MM.1S (cell line): ENCODE results near the gene COL27A1.

ENCODE experiments used
- DNase-seq: peaks from one replicate; pipeline ENCODE4 v3.0.0-alpha.2; 2015
- H2AFZ ChIP-seq: fragments of 300-600 bp; sonication (generic); 2 replicates; pipeline ENCODE4 v1.6.0; 2016; ENCODE audit warnings: antibody characterized with exemption, low read length
- H3F3A ChIP-seq: fragments of 300-600 bp; sonication (generic); 2 replicates; pipeline ENCODE4 v1.6.1; 2016; ENCODE audit warnings: mild to moderate bottlenecking, antibody characterized with exemption, low read length, moderate library complexity, mixed read lengths; ENCODE audit not compliant: insufficient read depth
- H3K27ac ChIP-seq: fragments of 300-600 bp; sonication (generic); 2 replicates; pipeline ENCODE4 v1.5.1; 2016; ENCODE audit warnings: mild to moderate bottlenecking, low read length
- H3K27me3 ChIP-seq: fragments of 300-600 bp; sonication (generic); replicated peaks from 2 replicates; pipeline ENCODE4 v1.6.0; 2016; ENCODE audit warnings: low read length; ENCODE audit not compliant: insufficient read depth
- H3K36me3 ChIP-seq: fragments of 300-600 bp; sonication (generic); replicated peaks from 2 replicates; pipeline ENCODE4 v1.6.1; 2016; ENCODE audit warnings: mild to moderate bottlenecking, low read length, mixed read lengths; ENCODE audit not compliant: insufficient read depth
- H3K4me1 ChIP-seq: fragments of 300-600 bp; sonication (generic); 2 replicates; pipeline ENCODE4 v1.6.1; 2016; ENCODE audit warnings: low read length, mixed read lengths
- H3K4me2 ChIP-seq: fragments of 300-600 bp; sonication (generic); 2 replicates; pipeline ENCODE4 v1.6.0; 2016; ENCODE audit warnings: low read depth, low read length
- H3K4me3 ChIP-seq: fragments of 300-600 bp; sonication (generic); 2 replicates; pipeline ENCODE4 v1.5.1; 2016; ENCODE audit warnings: low read length, mixed read lengths
- H3K79me2 ChIP-seq: fragments of 300-600 bp; sonication (generic); 2 replicates; pipeline ENCODE4 v1.6.1; 2016; ENCODE audit warnings: mixed run types, low read length, mixed read lengths
- H3K9ac ChIP-seq: fragments of 300-600 bp; sonication (generic); 2 replicates; pipeline ENCODE4 v1.6.1; 2016; ENCODE audit warnings: low read length, mixed read lengths
- H3K9me2 ChIP-seq: fragments of 300-600 bp; sonication (generic); replicated peaks from 2 replicates; pipeline ENCODE4 v1.6.1; 2016; ENCODE audit warnings: mild to moderate bottlenecking, low read length, mixed read lengths; ENCODE audit not compliant: insufficient read depth
- H3K9me3 ChIP-seq: fragments of 300-600 bp; sonication (generic); replicated peaks from 2 replicates; pipeline ENCODE4 v1.6.1; 2016; ENCODE audit warnings: mild to moderate bottlenecking, low read length, mixed read lengths; ENCODE audit not compliant: insufficient read depth
- H4K20me1 ChIP-seq: fragments of 300-600 bp; sonication (generic); 2 replicates; pipeline ENCODE4 v1.6.1; 2016; ENCODE audit warnings: mild to moderate bottlenecking, low read length, moderate library complexity, mixed read lengths; ENCODE audit not compliant: insufficient read depth
- CTCF ChIP-seq: fragments of 300-600 bp; sonication (generic); IDR thresholded peaks from 2 replicates; pipeline ENCODE4 v1.5.1; 2016; ENCODE audit warnings: antibody characterized with exemption, low read length, mixed read lengths
- EZH2 ChIP-seq: fragments of 300-600 bp; sonication (generic); optimal IDR thresholded peaks from 2 replicates; pipeline ENCODE3; 2017; ENCODE audit warnings: low read depth, mild to moderate bottlenecking, antibody characterized with exemption, low read length, mixed read lengths
- EZH2phosphoT487 ChIP-seq: fragments of 300-600 bp; sonication (generic); IDR thresholded peaks from 2 replicates; pipeline ENCODE4 v1.6.1; 2018; ENCODE audit warnings: antibody characterized with exemption, low read length

COL27A1 gene

GRCh38 chr9:114315723-114316363 lies 160.5 kb downstream of the COL27A1 start:
- no peak overlapping the region for H3K9ac ChIP-seq
- 0 out of 2 replicates have a peak, but pooled peaks cover 3% of the 10 kb centered on the region for H3K4me1 ChIP-seq
- no peak overlapping the region for H3K4me3 ChIP-seq
- no peak overlapping the region for H3K27ac ChIP-seq
- no peaks in the 10 kb centered on the region for H3K79me2 ChIP-seq
- H3F3A ChIP-seq, result no peaks in the 10 kb centered on the region
- no peaks in the 10 kb centered on the region for H3K9me3 ChIP-seq
- no peak overlapping the region for H2AFZ ChIP-seq
- DNase-seq, result no peak
- no peaks in the 10 kb centered on the region for H4K20me1 ChIP-seq
- TF ChIP-seq EZH2 (no peak), EZH2phosphoT487 (no peak), CTCF (no peak)
- no peak overlapping the region for H3K4me2 ChIP-seq
- no peaks in the 10 kb centered on the region for H3K27me3 ChIP-seq
- H3K36me3 ChIP-seq, result no peaks in the 10 kb centered on the region
- H3K9me2 ChIP-seq, result no peaks in the 10 kb centered on the region

GRCh38 chr9:114316605-114317230 lies 161.4 kb downstream of the COL27A1 start:
- H4K20me1 ChIP-seq, result no peaks in the 10 kb centered on the region
- H3K79me2 ChIP-seq, result no peaks in the 10 kb centered on the region
- H3K4me1 ChIP-seq, result 0 out of 2 replicates have a peak, but pooled peaks cover 3% of the 10 kb centered on the region
- H3K4me3 ChIP-seq, result no peak overlapping the region
- H3K9ac ChIP-seq, result no peak overlapping the region
- H3K4me2 ChIP-seq, result no peak overlapping the region
- no peaks in the 10 kb centered on the region for H3K9me3 ChIP-seq
- H3K9me2 ChIP-seq, result no peaks in the 10 kb centered on the region
- no peaks in the 10 kb centered on the region for H3F3A ChIP-seq
- H2AFZ ChIP-seq, result no peak overlapping the region
- no peaks in the 10 kb centered on the region for H3K36me3 ChIP-seq
- no peak overlapping the region for H3K27ac ChIP-seq
- no peak for DNase-seq
- H3K27me3 ChIP-seq, result no peaks in the 10 kb centered on the region
- TF ChIP-seq CTCF (no peak), EZH2 (no peak), EZH2phosphoT487 (no peak)

- H3K36me3 ChIP-seq, result no peaks in the 10 kb centered on the region
- H3K4me1 ChIP-seq, result 0 out of 2 replicates have a peak, but pooled peaks cover 3% of the 10 kb centered on the region
- no peak overlapping the region for H3K4me2 ChIP-seq
- no peaks in the 10 kb centered on the region for H4K20me1 ChIP-seq
- no peak overlapping the region for H2AFZ ChIP-seq
- H3K27ac ChIP-seq, result no peak overlapping the region
- H3K27me3 ChIP-seq, result no peaks in the 10 kb centered on the region
- H3K9me2 ChIP-seq, result no peaks in the 10 kb centered on the region
- no peak overlapping the region for H3K9ac ChIP-seq
- DNase-seq, result no peak
- no peaks in the 10 kb centered on the region for H3K79me2 ChIP-seq
- no peaks in the 10 kb centered on the region for H3F3A ChIP-seq
- TF ChIP-seq EZH2 (no peak), CTCF (no peak), EZH2phosphoT487 (no peak)
- no peak overlapping the region for H3K4me3 ChIP-seq
- no peaks in the 10 kb centered on the region for H3K9me3 ChIP-seq
Measured at GRCh38 chr9:114317665-114318357, 162.5 kb downstream of the COL27A1 start.
